ENCODE data around the gene AGBL5.
"Not testable (repeated sequence)": the region's sequence is repeated elsewhere in the genome, so short reads cannot be mapped to it uniquely, and the experiment has no call there.

AGBL5 gene

DNA sequence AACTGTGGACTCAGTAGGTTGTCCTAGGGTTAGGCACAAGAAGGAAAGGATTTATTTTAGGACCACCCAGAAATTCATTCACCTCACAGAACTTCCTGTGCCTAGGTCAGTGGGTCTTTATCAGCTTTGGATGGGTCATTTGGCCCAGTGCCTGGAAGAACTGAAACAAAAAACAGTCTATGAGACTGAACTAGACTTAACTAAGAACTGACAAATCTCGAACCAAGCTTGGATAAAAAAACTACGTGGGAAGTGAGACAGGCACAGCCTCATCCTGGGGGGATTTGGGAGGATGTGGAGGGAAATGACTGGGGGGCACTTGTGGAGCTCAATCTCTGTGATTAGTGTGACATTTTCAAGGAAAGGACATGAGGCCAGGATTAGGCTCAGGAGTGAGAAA, 22.3 kb downstream of the AGBL5 start:
- DNase-seq (ENCODE audit: insufficient read length, low spot score) (no peak), FAIRE-seq (no peak)

DNA sequence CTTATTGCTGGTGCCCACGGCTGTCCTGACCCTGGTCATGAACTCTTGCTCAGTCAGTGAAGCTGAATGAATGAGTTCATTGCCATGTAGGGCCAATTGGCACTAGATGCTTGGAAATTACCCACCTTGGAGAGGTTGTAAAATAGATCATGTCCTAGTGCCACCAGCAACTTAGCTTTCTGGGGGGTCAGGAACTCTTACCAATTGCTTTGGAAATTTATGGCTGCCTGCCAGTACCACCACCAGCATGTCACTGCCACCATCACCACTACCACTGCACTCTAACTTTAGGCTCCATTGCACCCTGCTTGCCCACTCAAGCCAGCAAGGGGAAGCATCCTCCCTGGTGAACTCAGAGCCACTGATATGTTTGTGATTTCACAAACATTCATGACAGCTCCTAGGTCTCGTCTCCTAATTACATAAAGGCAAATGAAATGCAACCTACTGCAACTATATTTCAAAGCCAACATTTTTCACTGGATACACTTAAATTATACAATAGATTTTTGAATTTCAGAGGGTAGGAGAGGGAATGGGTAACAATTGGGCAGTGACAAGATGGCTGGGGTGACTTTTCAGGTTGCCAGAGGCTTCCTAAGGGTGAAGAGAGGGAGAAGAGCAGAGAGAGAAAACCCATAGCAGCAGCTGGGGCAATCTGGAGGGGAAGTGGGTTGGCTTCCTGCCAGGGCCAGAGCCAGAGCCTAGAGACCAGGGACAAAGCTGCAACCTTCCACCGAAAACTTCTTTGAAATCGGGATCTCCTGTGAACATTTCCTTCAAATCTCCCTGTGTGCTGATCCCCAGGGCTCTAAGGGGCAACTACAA, 23.5 kb downstream of the AGBL5 start:
- FAIRE-seq (no peak), DNase-seq (ENCODE audit: insufficient read length, low spot score) (no peak)

DNA sequence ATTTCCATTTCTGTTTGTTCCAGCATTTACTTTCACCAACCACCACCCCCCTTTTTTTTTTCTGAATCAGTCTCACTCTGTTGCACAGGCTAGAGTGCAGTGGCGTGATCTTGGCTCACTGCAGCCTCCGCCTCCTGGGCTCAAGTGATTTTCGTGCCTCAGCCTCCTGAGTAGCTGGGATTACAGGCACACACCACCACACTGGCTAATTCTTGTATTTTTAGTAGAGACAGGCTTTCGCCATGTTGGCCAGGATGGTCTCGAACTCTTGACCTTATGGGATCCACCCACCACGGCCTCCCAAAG, 24.1 kb downstream of the AGBL5 start:
- DNase-seq (ENCODE audit: insufficient read length, low spot score); FAIRE-seq: not testable (repeated sequence)

DNA sequence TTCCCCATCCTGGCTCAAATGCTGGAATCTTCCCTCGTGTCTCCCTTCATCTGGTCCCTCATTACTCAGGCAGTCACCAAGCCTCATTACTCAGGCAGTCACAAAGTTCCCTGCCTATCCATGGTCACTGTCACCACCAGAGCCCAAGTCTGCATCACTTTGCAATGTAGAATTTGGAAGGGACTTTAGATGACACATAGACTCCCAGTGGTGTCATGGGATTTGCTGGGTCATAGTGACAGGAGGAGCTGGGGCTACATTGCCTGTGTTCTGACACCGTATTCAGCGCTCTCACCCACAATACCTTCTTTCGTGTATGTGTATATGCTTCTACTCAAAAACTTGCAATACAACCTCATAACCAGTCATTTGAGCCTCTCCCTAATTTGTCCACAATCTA, 24.9 kb downstream of the AGBL5 start:
- no peak for FAIRE-seq
- DNase-seq (ENCODE audit: insufficient read length, low spot score), result no peak

DNA sequence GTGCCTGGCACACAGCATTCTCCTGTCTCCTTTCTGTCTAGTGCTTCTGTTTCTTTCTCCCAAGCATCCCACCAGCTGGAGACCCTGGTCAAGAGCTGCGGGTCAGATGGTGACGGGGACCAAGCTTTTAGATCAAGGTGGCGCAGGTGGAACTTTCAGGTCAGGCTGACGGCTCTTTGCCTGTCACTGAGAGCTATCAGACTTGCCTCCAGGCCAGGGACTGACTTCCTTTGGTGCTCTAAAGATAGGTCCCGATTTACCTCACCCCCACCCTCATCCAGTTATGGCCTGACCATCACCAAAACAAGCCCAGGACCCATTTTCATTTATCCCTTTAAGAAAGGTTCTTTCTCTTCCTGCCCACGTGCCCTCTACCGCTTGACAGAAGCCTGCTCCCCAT, 25.8 kb downstream of the AGBL5 start:
- FAIRE-seq (no peak), DNase-seq (ENCODE audit: insufficient read length, low spot score) (no peak)

DNA sequence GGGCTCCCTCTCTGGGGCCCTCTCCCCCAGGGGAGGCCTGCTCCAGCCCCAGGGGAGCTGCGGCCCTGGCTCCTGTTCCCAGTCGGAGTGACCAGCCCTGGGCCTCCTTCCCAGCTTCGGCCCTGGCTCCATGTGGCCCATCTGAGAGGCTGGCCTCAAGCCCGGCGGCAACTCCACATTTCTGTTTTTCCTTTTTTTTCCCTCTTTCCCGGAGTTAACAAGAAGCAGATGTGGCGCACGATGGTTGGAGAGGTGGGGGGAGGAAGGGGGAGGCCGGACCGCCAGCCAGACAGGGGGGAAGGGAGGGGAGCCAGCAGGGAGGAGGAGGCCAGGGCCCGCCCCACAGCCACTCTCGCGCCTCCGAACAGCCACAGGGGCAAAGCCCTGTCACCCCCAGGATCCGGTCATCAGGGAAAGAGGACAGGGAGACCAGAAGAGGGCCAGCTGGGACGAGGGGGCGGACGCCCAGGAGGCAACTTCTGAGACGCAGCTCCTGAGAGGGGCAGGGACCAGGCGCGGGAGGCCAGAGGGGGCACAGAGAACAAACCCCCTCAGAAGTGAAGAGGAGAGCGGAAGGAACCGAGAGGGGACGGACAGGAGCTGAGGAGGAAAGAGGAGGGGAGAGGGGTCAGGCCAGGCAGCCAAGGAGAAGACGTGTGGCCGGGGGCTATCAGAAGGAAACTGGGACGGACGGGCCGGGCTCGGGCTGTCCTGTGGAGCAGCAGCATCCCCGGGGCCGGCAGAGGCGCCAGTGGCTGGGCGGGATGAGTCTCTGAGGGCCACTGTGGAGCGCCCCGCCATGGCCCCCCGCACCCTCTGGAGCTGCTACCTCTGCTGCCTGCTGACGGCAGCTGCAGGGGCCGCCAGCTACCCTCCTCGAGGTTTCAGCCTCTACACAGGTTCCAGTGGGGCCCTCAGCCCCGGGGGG, 27.1 kb downstream of the AGBL5 start, which contains the start of gene EMILIN1:
EMILIN1 (plus strand) TSS at position 349 of the 928 bp plus-strand sequence; CDS start at position 800, 451 bp downstream.
- DNase-seq (ENCODE audit: insufficient read length, low spot score) (no peak), FAIRE-seq (no peak)

DNA sequence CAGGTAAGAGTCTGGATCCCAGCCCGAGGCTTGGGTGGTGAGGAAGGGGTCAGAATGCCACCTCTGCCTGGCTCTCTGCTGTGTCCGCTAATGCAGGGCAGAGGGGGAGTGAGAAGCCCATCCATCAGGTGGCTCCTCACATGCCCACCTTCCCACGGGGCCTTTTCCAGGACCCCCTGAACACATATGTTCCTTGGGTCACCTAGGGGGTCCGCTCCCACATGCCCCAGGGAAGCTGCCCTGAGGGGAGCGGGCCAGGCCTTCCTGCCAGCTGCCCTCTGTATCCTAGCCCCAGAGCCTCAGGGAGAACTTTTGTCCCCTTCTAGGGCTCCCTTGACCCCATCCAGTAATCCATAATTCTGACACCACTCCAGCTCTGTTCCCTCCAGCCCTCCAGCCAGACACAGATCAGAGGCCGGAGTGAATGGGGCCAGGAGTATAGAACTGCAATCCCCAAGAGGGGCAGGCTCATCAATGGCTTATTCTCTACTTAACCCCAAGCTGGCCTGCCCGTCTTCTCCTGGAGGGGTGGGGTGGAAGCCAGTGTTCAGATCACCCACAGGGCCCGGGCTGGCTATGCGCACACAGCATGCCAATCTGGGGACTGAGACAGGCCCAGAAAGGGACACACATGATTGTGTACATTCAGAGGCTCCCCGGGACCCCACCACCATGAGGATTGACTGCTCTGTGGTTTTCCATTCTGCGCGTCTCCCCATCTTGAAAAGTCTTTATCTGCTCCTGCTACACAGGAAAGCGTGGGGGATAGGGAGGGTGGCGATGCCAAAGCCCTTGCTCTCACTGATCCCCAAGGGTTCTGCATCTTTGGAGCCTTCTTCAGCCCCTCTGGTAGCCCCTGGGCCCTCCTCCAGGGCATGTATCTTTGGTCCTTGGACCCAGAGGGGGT, 28.0 kb downstream of the AGBL5 start:
- FAIRE-seq (no peak), DNase-seq (ENCODE audit: insufficient read length, low spot score) (no peak)

DNA sequence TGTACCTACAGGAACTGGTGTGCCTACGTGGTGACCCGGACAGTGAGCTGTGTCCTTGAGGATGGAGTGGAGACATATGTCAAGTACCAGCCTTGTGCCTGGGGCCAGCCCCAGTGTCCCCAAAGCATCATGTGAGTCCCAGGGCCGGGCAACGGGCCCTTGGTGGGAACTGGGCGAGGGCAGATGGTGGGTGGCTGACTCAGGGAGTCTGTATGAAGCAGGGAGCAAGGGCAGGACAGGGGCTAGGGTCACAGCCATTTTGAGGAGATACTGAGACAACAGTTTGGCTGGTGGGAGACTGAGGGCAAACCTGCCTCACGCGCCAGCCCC, 28.6 kb downstream of the AGBL5 start:
- no peak for FAIRE-seq
- DNase-seq (ENCODE audit: insufficient read length, low spot score), result no peak

DNA sequence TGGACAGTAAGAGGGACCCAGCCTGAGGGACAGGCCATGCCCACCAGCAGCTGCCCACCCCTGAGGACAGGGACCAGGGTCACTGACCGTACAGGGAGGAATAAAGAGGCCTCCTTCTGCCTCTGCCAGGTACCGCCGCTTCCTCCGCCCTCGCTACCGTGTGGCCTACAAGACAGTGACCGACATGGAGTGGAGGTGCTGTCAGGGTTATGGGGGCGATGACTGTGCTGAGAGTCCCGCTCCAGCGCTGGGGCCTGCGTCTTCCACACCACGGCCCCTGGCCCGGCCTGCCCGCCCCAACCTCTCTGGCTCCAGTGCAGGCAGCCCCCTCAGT, 29.1 kb downstream of the AGBL5 start:
- no peak for DNase-seq (ENCODE audit: insufficient read length, low spot score)
- FAIRE-seq, result peak; percentile 42

DNA sequence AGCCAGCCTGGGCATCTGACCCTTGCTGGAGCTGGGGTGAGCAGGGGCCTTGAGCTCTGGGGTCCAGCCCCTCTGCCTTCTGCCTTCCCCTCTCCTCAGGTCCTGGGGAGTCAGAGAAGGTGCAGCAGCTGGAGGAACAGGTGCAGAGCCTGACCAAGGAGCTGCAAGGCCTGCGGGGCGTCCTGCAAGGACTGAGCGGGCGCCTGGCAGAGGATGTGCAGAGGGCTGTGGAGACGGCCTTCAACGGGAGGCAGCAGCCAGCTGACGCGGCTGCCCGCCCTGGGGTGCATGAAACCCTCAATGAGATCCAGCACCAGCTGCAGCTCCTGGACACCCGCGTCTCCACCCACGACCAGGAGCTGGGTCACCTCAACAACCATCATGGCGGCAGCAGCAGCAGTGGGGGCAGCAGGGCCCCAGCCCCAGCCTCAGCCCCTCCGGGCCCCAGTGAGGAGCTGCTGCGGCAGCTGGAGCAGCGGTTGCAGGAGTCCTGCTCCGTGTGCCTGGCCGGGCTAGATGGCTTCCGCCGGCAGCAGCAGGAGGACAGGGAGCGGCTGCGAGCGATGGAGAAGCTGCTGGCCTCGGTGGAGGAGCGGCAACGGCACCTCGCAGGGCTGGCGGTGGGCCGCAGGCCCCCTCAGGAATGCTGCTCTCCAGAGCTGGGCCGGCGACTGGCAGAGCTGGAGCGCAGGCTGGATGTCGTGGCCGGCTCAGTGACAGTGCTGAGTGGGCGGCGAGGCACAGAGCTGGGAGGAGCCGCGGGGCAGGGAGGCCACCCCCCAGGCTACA, 30.7 kb downstream of the AGBL5 start:
- DNase-seq (ENCODE audit: insufficient read length, low spot score) (no peak), FAIRE-seq (no peak)

DNA sequence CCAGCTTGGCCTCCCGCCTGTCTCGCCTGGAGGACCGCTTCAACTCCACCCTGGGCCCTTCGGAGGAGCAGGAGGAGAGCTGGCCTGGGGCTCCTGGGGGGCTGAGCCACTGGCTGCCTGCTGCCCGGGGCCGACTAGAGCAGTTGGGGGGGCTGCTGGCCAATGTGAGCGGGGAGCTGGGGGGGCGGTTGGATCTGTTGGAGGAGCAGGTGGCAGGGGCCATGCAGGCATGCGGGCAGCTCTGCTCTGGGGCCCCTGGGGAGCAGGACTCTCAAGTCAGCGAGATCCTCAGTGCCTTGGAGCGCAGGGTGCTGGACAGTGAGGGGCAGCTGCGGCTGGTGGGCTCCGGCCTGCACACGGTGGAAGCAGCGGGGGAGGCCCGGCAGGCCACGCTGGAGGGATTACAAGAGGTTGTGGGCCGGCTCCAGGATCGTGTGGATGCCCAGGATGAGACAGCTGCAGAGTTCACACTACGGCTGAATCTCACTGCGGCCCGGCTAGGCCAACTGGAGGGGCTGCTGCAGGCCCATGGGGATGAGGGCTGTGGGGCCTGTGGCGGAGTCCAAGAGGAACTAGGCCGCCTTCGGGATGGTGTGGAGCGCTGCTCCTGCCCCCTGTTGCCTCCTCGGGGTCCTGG, 31.4 kb downstream of the AGBL5 start:
- no peak for DNase-seq (ENCODE audit: insufficient read length, low spot score)
- FAIRE-seq, result no peak

DNA sequence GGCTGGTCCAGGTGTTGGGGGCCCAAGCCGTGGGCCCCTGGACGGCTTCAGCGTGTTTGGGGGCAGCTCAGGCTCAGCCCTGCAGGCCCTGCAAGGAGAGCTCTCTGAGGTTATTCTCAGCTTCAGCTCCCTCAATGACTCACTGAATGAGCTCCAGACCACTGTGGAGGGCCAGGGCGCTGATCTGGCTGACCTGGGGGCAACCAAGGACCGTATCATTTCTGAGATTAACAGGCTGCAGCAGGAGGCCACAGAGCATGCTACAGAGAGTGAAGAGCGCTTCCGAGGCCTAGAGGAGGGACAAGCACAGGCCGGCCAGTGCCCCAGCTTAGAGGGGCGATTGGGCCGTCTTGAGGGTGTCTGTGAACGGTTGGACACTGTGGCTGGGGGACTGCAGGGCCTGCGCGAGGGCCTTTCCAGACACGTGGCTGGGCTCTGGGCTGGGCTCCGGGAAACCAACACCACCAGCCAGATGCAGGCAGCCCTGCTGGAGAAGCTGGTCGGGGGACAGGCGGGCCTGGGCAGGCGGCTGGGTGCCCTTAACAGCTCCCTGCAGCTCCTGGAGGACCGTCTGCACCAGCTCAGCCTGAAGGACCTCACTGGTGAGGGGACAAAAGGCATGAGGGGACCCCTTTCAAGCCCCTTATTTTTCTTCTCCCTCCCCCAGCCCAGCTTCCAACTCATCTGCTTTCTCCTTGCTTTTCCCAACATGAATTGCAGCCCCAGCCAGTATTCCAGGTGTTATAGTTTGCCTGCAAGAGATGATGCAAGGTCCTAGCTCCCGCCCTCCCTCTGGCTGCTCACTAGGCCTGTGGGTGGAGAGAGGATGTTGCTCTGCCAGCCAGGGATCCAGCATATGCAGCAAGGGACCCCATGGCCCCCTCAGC, 32.2 kb downstream of the AGBL5 start:
- FAIRE-seq (no peak), DNase-seq (ENCODE audit: insufficient read length, low spot score) (no peak)

DNA sequence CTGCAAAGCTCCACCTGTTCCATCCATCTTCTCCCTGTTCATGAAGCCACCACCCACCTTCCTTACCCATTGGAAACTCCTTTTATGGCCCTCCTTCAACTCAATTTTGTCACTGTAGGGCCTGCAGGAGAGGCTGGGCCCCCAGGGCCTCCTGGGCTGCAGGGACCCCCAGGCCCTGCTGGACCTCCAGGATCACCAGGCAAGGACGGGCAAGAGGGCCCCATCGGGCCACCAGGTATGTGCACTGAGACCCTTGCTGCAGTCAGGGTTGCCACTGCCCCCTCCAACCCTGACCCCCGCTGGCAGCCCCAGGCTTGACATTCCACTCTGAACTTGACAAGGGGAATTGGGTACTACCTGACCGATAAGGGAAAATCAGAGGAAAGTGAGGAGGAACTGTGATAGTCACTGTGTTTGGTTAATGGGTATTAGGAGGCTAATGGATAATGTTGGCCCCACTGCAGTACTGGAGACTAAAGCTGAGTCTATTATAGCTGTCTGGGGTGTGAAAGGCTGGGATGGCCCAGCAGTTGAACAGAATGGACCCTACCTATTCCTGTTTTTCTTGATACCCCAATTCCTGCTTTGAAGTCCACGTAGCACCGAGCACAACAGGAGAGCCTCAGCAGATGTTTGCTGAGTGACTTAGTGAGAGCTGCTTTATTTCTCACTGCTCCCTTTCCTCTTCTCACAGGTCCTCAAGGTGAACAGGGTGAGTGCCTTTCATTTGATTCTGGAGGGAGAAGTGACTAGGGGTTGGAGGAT, 33.0 kb downstream of the AGBL5 start:
- no peak for FAIRE-seq
- DNase-seq (ENCODE audit: insufficient read length, low spot score), result no peak

DNA sequence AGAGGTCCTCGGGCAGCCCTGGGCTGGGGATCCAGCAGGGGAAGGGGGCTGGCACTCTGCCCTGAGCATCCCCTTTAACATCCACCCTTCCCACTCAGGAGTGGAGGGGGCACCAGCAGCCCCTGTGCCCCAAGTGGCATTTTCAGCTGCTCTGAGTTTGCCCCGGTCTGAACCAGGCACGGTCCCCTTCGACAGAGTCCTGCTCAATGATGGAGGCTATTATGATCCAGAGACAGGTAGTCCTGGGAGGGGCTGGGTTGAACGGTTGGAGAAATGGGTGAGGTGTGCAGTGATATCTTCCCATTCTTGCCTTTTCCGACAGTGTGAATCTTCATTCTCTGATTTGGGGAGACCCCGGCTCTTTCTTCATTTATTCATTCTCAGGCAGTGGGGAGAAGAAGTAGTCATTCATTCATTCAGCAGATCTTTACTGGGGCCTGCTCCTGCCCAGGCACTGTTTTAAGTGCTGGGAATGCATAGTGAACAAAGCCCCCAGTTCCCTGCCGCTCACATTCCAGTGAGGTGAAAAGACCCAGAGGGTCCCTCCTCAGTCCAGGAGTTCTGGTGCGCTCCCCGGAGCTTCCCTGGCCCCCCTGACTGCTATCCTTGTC, 33.7 kb downstream of the AGBL5 start:
- FAIRE-seq (no peak), DNase-seq (ENCODE audit: insufficient read length, low spot score) (no peak)

DNA sequence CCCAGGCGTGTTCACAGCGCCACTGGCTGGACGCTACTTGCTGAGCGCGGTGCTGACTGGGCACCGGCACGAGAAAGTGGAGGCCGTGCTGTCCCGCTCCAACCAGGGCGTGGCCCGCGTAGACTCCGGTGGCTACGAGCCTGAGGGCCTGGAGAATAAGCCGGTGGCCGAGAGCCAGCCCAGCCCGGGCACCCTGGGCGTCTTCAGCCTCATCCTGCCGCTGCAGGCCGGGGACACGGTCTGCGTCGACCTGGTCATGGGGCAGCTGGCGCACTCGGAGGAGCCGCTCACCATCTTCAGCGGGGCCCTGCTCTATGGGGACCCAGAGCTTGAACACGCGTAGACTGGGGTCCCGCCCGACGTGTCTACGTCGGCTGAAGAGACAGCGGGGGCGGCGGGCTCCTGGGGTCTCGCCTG, 34.2 kb downstream of the AGBL5 start:
- peak; percentile 73 for FAIRE-seq
- DNase-seq (ENCODE audit: insufficient read length, low spot score), result no peak

DNA sequence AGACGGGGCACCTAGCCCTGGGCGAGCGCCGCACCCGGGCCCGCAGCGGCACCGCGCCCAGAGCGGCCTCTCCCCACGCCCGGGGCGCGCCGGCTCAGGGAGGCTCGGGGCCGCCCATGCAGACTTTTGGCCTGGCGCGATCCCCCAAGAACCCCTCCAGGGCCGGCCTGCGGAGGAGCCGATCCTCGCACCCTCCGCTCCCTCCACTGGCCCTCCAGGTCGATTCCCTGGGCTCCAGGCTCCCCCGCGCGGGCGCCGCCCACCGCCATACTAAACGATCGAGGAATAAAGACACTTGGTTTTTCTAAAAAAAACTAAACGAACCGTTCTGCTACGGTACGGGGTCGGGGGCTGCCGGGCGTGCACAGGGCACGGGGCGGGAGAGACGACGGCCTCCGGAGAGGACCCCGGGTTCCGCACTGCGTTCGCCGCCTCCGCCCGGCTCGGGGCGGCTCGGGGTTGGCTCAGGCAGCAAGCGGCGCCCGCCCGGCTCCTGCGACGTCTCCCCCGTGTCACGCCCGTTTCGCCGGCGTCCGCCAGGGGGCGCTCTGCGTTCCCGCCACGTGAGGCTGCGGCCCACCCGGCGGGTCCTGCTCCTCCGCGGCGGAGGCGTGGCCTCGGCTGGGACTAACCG, 34.7 kb downstream of the AGBL5 start:
- DNase-seq (ENCODE audit: insufficient read length, low spot score) (peak; percentile 97), FAIRE-seq (peak; percentile 94)
